Uterine smooth muscle cell (primary cell): Measurements from ENCODE around the gene F8A3. TPM values are rescaled to one million over a fixed set of nuclear protein-coding genes. Genes with fewer than 3 reads are reported as not detected.

ENCODE experiments used
- total RNA-seq: library from RNA; depleted of rRNA; stranded (reverse); fragments of >200 nt; gene quantifications from 2 replicates; pipeline ENCODE4 v1.2.3, GENCODE V29; 2014

Gene F8A3
- 2.5 TPM in 1 of 2 replicates, not detected in the other for total RNA-seq

GRCh38 chrX:155458471-155458870, at the start of gene F8A3:
Gene F8A3 (minus strand): TSS chrX:155458620. CDS start chrX:155458600, 20 bp downstream.

Other genes with a start within 250 kb of the F8A3 start
- 70.5 and 111 TPM in 2 replicates for gene VBP1, start 242.2 kb downstream of the F8A3 start, total RNA-seq
- 2.4 and 5.7 TPM in 2 replicates for gene RAB39B, start 194.1 kb downstream of the F8A3 start, total RNA-seq
- gene CLIC2, start 124.0 kb downstream of the F8A3 start, total RNA-seq = 6.2 and 12.1 TPM in 2 replicates
- gene F8A2, start 76.5 kb downstream of the F8A3 start, total RNA-seq = not detected in 2 replicates
- gene SPRY3, start 154.0 kb upstream of the F8A3 start, total RNA-seq = 0.22 and 0.25 TPM in 2 replicates
- gene TMLHE, start 154.3 kb upstream of the F8A3 start, total RNA-seq = 18.0 TPM in 2 replicates